Measurements from ENCODE around the gene MGLL. TPM values are rescaled to one million over a fixed set of nuclear protein-coding genes. Genes with fewer than 3 reads are reported as not detected.

The MGLL gene
- total RNA-seq, 2 experiments from 2014 or later, result 3.4 to 5.0 TPM

DNA sequence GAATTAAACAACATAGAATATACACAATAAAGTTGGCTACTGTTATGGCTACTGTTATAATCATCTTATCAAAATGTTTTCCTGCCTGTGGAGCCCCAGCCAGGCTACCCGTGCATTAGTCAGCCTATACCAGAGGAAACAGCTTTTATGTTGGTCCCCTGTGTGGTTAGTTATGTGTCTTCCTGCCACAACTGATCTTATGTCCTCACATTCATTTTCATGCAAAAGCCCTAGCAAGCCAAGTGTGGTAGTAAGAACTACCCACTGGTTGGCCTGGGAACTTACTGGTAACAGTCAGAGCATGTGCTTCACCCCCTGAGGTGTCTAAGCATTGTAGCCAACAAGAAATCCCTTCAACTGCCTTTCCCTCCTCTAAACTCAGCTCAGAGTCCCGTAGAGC is 21.8 kb downstream of the MGLL start:
- peak; percentile 84 for DNase-seq
- Mint-ChIP-seq H3K27me3 (no peaks in the 10 kb centered on the region), H3K4me1 (peaks cover 30% of the 10 kb centered on the region), H3K9me3 (ENCODE audit: low read depth) (no peaks in the 10 kb centered on the region), H3K36me3 (peaks cover 2% of the 10 kb centered on the region), H3K4me3 (peak overlapping the region; percentile 23), H3K27ac (peak overlapping the region; percentile 97)
- CTCF ChIA-PET, result interaction anchor here (0.6 to 2.6 kb wide), 4 partner anchors 9 to 46 kb away, joined by 3 to 11 read pairs (median 4); no protein-coding TSS in a partner anchor
- ATAC-seq, result peak; percentile 93

DNA sequence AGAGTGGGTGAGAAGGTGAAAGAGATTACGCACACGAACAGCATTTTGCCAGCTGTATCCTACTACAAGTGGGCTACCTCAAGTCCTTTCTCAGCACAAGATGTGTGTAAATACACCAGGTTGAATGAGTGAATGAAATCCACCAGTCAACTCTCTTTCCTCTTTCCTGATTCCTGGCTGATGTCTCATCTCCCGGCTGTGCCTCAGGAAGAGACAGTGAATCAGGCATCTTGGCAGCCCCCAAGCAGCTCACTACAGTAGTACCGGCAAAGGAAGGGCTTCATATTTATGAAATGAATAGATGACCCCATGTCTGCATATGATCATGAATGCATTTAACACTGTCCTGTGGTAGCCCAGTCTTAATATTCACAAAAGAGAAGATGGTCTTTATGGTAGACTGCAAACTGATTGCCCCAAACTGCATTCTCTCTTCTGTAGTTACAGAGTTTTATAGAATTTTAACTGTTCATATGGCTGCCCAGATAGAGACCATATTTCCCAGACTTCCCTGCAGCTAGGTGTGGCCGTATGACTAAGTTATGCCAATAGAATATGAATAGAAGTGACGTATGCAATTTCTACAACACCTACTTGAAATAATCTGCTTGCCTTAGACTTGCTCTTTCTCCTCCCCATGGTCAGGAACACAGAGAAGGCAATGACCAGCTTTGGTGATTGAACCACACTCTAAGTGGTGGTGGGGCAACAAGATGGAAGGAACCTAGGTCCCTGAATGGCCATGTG is 22.7 kb downstream of the MGLL start:
- H3K4me1 Mint-ChIP-seq, result peaks cover 30% of the 10 kb centered on the region
- ATAC-seq (no peak), DNase-seq (no peak)
- H3K4me3 Mint-ChIP-seq, result no peak overlapping the region
- H3K9me3 Mint-ChIP-seq (ENCODE audit: low read depth), result no peaks in the 10 kb centered on the region
- H3K27ac Mint-ChIP-seq, result peak overlapping the region; percentile 97
- peaks cover 5% of the 10 kb centered on the region for H3K36me3 Mint-ChIP-seq
- peaks cover 4% of the 10 kb centered on the region for H3K27me3 Mint-ChIP-seq
- CTCF ChIA-PET, result interaction anchor here (0.6 to 2.6 kb wide), 7 partner anchors 9 to 224 kb away, joined by 3 to 11 read pairs (median 4); no protein-coding TSS in a partner anchor

DNA sequence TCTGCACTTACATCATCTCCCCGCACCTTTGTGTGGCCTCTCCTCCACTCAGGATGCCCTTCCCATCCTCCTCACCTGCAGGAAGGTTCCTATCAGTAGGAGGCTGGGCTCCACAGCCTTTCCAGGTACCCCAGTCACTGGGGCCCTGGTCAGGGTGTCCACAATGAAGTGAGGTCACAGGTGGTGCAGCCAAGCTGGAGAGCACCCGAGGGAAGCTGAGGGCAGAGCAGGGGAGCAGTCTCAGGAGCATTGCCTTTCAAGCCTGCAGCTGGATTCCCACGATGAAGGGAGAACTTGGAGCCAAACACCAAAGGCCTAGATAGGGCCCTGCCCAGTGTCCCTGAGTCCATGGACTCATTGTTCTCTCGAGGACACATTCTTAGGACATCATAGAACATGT is 23.6 kb downstream of the MGLL start:
- H3K36me3 Mint-ChIP-seq, result peaks cover 8% of the 10 kb centered on the region
- no peak overlapping the region for H3K4me3 Mint-ChIP-seq
- H3K9me3 Mint-ChIP-seq (ENCODE audit: low read depth), result peaks cover 3% of the 10 kb centered on the region
- DNase-seq (no peak), ATAC-seq (no peak)
- H3K4me1 Mint-ChIP-seq, result peaks cover 30% of the 10 kb centered on the region
- H3K27me3 Mint-ChIP-seq, result peaks cover 7% of the 10 kb centered on the region
- no peak overlapping the region for H3K27ac Mint-ChIP-seq
- CTCF ChIA-PET, result interaction anchor here (1.1 to 2.6 kb wide), 3 partner anchors 8 to 224 kb away, joined by 4 to 11 read pairs (median 4); no protein-coding TSS in a partner anchor

DNA sequence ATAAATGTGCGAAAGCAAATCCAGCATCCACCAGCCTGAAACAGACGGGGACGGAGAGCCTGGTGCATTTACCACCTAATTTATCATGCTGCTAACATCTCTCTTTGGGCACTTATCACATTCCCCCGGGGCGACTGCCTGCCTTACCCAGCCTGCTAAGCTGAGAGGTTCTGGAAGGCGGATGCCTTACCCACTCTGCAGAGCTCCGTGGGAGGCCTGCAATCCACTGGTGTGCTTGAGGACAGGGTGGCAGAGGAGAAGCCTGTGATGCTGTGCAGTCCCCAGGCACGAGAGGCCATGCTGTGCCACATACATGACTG is 25.5 kb downstream of the MGLL start:
- ATAC-seq, result no peak
- H3K4me1 Mint-ChIP-seq, result peaks cover 23% of the 10 kb centered on the region
- H3K27ac Mint-ChIP-seq, result no peak overlapping the region
- H3K36me3 Mint-ChIP-seq, result peaks cover 8% of the 10 kb centered on the region
- H3K27me3 Mint-ChIP-seq, result peaks cover 8% of the 10 kb centered on the region
- peaks cover 3% of the 10 kb centered on the region for H3K9me3 Mint-ChIP-seq (ENCODE audit: low read depth)
- DNase-seq, result no peak
- CTCF ChIA-PET, result no interaction called here
- no peak overlapping the region for H3K4me3 Mint-ChIP-seq

DNA sequence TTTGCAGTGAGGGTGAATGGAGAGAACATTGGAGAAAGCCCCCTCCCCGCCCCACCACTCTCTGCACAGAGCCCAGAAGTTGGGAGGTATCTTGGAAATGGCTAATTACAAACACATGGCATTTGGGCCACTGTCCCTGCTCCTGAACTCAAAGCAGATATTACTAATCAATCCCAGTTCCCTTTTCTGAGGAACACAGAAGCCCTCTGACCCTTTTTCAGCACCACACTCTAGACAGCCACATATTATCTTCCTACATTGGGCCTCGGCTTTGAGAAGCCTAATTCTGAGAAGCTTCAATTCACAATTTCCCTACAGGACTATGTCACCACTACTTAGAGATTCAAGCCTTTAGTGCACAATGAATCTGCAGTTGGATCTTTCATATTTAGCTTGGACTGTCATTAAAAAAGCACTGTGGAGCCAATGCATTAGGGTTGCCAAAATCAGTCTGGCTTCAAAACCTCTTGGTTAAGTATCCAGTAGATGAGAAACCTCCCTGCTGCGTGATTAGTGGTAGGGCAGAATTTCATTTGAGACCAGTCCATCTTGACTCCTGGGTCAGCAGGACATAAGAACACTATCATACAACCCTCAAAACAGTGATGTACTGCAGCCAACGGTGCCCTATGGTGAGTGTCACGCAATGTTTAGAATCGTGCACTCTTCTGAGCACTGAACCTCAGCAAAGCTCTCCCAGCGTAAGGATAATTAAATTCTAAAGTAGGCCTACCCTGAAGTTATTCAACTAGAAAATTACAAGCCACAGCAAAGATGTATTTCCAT is 26.1 kb downstream of the MGLL start:
- Mint-ChIP-seq H3K4me1 (peaks cover 28% of the 10 kb centered on the region), H3K27me3 (peaks cover 11% of the 10 kb centered on the region), H3K36me3 (peaks cover 8% of the 10 kb centered on the region), H3K9me3 (ENCODE audit: low read depth) (peaks cover 3% of the 10 kb centered on the region), H3K4me3 (no peak overlapping the region), H3K27ac (no peak overlapping the region)
- CTCF ChIA-PET, result no interaction called here
- ATAC-seq (no peak), DNase-seq (no peak)

DNA sequence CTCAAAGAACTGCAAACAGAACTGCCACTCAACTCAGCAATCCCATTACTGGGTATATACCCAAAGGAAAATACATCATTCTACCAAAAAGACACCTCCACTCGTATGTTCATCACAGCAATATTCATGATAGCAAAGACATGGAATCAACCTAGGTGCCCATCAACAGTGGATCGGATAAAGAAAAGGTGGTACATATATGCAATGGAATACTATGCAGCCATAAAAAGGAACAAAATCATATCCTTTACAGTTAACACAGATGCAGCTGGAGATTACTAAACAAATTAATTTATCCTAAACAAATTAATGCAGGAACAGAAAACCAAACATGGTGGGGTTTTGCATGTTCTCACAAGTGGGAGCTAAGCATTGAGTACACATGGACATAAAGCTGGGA is 27.3 kb downstream of the MGLL start:
- Mint-ChIP-seq H3K4me3 (no peak overlapping the region), H3K27ac (no peak overlapping the region), H3K4me1 (peaks cover 23% of the 10 kb centered on the region), H3K9me3 (ENCODE audit: low read depth) (peaks cover 3% of the 10 kb centered on the region), H3K27me3 (peaks cover 11% of the 10 kb centered on the region), H3K36me3 (peaks cover 6% of the 10 kb centered on the region)
- DNase-seq, result no peak
- no peak for ATAC-seq
- CTCF ChIA-PET, result no interaction called here

DNA sequence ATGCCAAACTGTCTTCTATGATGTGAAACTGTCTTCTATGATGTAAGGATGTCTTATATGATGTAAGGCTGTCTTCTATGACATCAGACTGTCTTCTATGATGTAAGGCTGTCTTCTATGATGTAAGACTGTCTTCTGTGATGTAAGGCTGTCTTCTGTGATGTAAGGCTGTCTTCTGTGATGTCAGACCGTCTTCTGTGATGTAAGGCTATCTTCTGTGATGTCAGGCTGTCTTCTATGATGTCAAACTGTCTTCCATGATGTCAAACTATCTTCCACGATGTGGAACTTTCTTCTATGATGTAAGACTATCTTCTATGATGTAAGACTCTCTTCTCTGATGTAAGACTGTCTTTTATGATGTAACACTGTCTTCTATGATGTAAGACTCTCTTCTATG is 27.9 kb downstream of the MGLL start:
- Mint-ChIP-seq H3K27me3 (peaks cover 11% of the 10 kb centered on the region), H3K4me3 (no peak overlapping the region), H3K36me3 (peaks cover 6% of the 10 kb centered on the region), H3K27ac (no peak overlapping the region), H3K4me1 (peaks cover 18% of the 10 kb centered on the region), H3K9me3 (ENCODE audit: low read depth) (peaks cover 3% of the 10 kb centered on the region)
- CTCF ChIA-PET, result no interaction called here
- DNase-seq, result no peak
- ATAC-seq, result no peak

DNA sequence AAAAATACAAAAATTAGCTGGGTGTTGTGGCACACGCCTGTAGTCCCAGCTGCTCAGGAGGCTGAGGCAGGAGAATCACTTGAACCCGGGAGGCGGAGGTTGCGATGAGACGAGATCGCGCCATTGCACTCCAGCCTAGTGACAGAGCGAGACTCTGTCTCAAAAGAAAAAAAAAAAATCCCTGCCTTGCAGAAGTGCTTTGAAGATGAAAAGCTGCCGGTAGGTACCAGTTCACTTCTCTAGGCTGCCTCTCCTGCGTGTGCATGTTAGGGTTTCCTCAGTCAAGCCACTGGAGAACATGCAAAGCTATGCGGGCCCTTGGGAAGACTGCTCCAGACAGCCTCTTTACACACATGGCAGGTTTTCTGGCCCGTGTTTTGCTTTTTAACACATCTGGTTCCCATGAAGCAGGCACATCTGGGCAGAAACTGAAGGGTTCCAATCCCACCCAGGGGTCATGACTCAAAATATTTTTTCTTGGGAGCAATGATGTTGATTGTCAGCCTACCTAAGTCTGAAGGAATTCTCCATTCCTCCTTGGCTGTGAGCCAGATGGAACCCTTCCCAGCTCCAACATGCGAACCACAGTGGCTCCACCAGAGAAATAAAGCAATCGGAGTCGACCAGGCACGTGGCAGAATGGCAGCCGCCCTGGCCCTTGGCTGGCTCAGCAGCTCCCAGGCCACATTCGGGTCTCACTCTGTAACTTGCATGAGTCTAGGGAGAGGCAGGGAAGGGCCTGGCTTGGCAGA is 29.6 kb downstream of the MGLL start:
- peaks cover 11% of the 10 kb centered on the region for H3K27me3 Mint-ChIP-seq
- CTCF ChIA-PET, result interaction anchor here (0.7 to 4.4 kb wide), 3 partner anchors 10 to 1672 kb away, joined by 3 to 39 read pairs (median 4); partner anchors contain the start of gene MGLL

DNA sequence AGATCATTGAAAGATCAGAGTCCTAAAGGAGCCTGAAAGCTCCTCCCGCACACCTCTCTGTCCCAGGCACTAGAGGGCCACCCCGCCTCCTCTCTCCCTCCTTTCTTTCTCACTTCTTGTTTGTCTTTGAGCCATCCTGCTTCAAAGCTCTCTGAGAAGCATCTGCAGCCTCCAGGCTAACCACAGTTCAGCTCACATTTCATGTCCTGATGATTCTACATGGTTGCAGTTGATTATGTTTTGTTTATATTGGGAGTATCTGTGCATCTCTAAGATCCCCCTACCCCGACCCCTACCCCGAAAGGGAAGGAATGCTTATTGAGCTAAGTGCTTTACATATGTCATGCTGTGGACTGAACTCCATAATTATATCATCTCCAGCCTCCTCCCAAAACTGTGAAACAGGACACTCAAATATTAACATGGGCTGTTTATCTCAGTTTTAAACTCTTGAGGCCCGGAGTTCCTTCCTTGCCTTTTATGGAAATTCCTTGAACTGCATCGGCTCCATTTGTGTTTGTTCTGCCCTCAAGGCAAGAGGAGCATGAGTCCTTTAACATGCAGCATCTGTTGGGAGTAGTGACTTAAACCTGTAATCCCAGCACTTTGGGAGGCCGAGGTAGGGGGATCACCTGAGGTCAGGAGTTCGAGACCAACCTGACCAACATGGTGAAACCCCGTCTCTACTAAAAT is 30.9 kb downstream of the MGLL start:
- peaks cover 3% of the 10 kb centered on the region for H3K9me3 Mint-ChIP-seq (ENCODE audit: low read depth)
- peak; percentile 66 for DNase-seq
- peak overlapping the region; percentile 33 for H3K27ac Mint-ChIP-seq
- H3K4me3 Mint-ChIP-seq, result no peak overlapping the region
- H3K36me3 Mint-ChIP-seq, result peaks cover 6% of the 10 kb centered on the region
- ATAC-seq, result peak; percentile 88
- H3K4me1 Mint-ChIP-seq, result peaks cover 11% of the 10 kb centered on the region
- peaks cover 11% of the 10 kb centered on the region for H3K27me3 Mint-ChIP-seq
- CTCF ChIA-PET, result interaction anchor here (0.6 to 4.4 kb wide), 21 partner anchors 9 to 217 kb away, joined by 3 to 39 read pairs (median 5); partner anchors contain the start of gene MGLL

More for the DNA sequence above, 29.6 kb downstream of the MGLL start:
- Mint-ChIP-seq H3K4me1 (peaks cover 11% of the 10 kb centered on the region), H3K9me3 (ENCODE audit: low read depth) (peaks cover 3% of the 10 kb centered on the region), H3K36me3 (peaks cover 6% of the 10 kb centered on the region), H3K4me3 (no peak overlapping the region), H3K27ac (no peak overlapping the region)
- DNase-seq, result no peak
- no peak for ATAC-seq

DNA sequence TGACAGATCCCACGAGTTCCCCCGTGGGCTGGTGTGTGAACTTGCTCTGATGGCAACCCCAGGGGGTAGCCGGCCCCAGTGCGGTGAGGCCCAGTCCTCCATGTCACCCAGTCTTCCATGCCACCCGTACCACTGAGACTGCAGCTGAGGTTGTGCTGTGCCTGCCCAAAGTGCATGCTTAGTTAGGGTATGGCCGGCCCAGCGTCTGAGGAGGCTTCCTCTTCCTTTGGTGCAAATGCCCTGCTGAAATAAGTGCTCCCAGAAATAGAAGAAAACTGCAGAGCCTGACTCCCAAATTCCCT is 31.5 kb downstream of the MGLL start:
- H3K27me3 Mint-ChIP-seq, result peaks cover 11% of the 10 kb centered on the region
- CTCF ChIA-PET, result interaction anchor here (0.8 to 4.4 kb wide), 19 partner anchors 9 to 216 kb away, joined by 3 to 39 read pairs (median 5); partner anchors contain the start of gene MGLL
- peak; percentile 30 for ATAC-seq
- H3K4me1 Mint-ChIP-seq, result peaks cover 11% of the 10 kb centered on the region
- peaks cover 3% of the 10 kb centered on the region for H3K9me3 Mint-ChIP-seq (ENCODE audit: low read depth)
- no peak overlapping the region for H3K4me3 Mint-ChIP-seq
- H3K27ac Mint-ChIP-seq, result no peak overlapping the region
- H3K36me3 Mint-ChIP-seq, result peaks cover 6% of the 10 kb centered on the region
- no peak for DNase-seq

DNA sequence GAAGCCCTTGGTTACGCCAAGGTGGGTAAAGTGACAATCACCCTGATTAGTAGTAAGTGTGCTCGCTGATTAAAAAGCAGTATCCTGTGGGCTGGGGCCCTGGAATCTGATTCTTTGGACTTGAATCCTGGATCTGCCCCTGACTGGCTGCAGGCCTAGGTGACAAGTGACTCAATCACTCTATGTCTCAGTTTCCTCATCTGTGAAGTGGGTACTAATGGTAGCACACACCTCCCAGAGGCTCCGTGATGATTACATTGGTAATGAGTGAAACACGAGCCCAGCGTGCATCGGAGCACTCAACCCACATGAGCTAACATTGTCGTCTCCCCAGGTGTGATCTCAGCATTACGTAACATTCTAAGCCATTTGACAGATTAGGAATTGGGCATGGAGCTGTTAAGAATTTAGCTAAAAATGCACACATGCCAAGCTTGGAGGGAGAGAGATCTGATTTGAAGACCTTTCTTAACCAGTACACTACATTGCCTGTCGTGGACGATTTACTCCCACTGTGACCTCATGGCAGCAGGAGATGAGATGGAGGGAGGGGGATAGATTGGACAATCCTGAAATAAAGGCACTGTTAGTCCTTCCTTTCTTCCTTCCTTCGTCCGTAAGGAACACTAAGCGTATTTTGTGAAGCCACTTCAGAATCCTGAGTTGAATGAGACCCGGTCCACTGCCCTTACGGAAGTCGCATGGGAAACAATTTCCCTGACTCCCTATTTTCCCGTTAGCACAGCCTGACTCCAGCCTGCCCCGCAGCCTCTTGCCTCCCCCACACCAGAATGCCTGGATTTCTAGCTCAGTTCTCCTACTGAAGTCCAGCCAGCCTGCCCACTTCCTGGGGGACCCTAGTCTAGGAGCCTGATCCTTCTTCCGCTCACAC is 32.1 kb downstream of the MGLL start:
- H3K27ac Mint-ChIP-seq, result no peak overlapping the region
- CTCF ChIA-PET, result interaction anchor here (0.9 to 4.4 kb wide), 16 partner anchors 8 to 55 kb away, joined by 3 to 39 read pairs (median 6); partner anchors contain the start of gene MGLL
- H3K4me1 Mint-ChIP-seq, result peaks cover 11% of the 10 kb centered on the region
- peaks cover 6% of the 10 kb centered on the region for H3K36me3 Mint-ChIP-seq
- ATAC-seq (no peak), DNase-seq (no peak)
- H3K4me3 Mint-ChIP-seq, result no peak overlapping the region
- peaks cover 11% of the 10 kb centered on the region for H3K27me3 Mint-ChIP-seq
- H3K9me3 Mint-ChIP-seq (ENCODE audit: low read depth), result peaks cover 3% of the 10 kb centered on the region

DNA sequence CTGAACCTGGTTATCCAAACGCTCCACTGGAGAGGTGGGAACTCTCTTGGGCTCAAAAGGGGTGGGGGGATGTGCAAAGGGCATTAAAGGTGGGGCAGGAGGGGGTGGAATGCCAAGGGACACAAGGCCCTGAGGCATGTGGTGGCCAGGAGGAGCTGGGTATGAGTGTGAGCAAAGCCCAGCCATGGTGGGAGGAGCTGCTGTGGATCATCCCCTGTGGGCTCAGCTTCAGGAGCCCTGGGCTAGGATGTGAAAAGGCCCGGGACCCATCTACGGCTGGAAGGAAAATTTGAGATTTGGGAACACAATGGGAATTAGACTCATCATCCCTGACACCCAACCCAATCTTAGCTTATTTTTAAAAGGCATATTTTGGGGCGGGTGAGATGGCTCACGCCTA is 33.3 kb downstream of the MGLL start:
- H3K27me3 Mint-ChIP-seq, result peaks cover 4% of the 10 kb centered on the region
- ATAC-seq (no peak), DNase-seq (no peak)
- H3K4me1 Mint-ChIP-seq, result peaks cover 11% of the 10 kb centered on the region
- no peak overlapping the region for H3K27ac Mint-ChIP-seq
- CTCF ChIA-PET, result interaction anchor here (0.8 to 4.4 kb wide), 2 partner anchors 34 to 43 kb away, joined by 3 to 39 read pairs; partner anchors contain the start of gene MGLL
- H3K4me3 Mint-ChIP-seq, result no peak overlapping the region
- H3K36me3 Mint-ChIP-seq, result no peaks in the 10 kb centered on the region
- no peaks in the 10 kb centered on the region for H3K9me3 Mint-ChIP-seq (ENCODE audit: low read depth)
